Subcutaneous adipose tissue (tissue), 4 donors: ENCODE results near the gene GIMAP8. TPM values are rescaled to one million over a fixed set of nuclear protein-coding genes. Genes with fewer than 3 reads are reported as not detected.

Source experiments
- total RNA-seq, 4 donors: library from RNA; depleted of rRNA; stranded (reverse); fragments of >200 nt; gene quantifications; one replicate each; pipeline ENCODE4 v1.1.0, GENCODE V29; 2016
- TF ChIP-seq, protein P1 (sequence below): fragments of 450-650 bp; IDR thresholded peaks from one replicate; pipeline ENCODE4 v1.5.1; 2016; ENCODE audit warnings: low read depth, mild to moderate bottlenecking, control low read depth, antibody characterized with exemption, moderate library complexity

The GIMAP8 gene
- total RNA-seq, 4 donors from 2014 or later = 9.9 to 29.0 (median 15.0) TPM

DNA sequence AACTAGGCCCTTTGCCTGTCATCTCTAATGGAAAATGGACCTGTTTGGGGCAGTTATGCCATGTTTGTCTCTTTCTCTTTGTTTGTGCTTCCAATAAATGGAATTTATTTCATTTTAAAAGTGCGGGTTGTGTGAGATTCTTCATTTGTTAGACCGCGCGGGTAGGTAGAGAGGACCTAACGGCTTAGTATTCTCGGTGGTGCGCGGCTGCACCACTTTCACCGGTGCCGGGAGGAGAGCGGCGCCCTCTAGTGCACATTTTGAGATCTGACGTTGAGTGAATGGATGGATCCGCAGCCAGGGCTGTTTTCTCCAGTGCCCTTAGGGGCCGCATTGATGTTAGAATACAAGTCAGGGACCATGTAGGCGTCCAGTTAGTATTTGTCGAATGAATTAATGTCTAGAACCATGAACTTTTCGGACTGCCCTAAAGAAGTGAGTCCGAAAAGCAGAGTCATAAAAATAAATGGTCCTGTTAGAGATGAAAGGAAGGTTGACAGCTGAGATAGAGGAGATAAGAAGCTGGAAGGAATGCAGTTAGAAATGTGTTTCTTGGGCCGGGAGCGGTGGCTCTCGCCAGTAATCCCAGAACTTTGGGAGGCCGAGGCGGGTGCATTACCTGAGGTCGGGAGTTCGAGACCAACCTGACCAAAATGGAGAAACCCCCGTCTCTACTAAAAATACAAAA, 29.3 kb upstream of the GIMAP8 start:
- TF ChIP-seq, protein P1, sequence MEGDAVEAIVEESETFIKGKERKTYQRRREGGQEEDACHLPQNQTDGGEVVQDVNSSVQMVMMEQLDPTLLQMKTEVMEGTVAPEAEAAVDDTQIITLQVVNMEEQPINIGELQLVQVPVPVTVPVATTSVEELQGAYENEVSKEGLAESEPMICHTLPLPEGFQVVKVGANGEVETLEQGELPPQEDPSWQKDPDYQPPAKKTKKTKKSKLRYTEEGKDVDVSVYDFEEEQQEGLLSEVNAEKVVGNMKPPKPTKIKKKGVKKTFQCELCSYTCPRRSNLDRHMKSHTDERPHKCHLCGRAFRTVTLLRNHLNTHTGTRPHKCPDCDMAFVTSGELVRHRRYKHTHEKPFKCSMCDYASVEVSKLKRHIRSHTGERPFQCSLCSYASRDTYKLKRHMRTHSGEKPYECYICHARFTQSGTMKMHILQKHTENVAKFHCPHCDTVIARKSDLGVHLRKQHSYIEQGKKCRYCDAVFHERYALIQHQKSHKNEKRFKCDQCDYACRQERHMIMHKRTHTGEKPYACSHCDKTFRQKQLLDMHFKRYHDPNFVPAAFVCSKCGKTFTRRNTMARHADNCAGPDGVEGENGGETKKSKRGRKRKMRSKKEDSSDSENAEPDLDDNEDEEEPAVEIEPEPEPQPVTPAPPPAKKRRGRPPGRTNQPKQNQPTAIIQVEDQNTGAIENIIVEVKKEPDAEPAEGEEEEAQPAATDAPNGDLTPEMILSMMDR = no peak

DNA sequence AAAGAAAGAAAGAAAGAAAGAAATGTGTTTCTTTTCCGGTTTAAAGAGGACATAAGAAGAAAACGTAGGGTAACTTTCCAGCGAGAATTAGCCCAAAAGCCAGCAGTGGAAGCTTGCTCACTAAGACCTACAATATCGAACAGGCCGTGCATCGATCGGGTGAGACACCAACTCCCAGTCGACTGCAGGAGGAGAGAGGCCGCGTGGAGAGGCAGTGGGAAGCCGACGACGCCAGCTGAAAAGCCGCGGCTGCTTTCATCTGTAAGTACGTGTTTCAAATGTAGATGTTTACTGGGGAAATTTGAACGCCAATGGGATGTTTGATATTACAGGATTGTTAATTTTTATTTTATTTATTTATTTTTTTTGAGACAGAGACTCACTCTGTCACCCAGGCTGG, 28.6 kb upstream of the GIMAP8 start:
- TF ChIP-seq, protein P1 = no peak

DNA sequence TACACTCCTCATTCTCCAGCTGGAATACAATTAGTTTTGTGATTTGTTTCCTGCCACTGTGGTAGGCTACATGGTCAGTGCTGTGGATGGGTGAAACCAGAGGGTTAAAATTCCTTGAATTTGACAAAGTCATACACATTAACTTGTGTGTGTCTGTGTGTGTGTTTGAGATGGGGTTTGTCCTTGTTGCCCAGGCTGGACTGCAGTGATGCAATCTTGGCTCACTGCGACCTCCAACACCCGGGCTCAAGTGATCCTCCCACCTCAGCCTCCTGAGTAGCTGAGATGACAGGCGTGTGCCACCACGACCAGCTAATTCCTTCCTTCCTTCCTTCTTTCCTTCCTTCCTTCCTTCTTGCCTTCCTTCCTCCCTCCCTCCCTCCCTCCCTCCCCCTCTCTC, 24.8 kb upstream of the GIMAP8 start:
- TF ChIP-seq, protein P1 = no peak

DNA sequence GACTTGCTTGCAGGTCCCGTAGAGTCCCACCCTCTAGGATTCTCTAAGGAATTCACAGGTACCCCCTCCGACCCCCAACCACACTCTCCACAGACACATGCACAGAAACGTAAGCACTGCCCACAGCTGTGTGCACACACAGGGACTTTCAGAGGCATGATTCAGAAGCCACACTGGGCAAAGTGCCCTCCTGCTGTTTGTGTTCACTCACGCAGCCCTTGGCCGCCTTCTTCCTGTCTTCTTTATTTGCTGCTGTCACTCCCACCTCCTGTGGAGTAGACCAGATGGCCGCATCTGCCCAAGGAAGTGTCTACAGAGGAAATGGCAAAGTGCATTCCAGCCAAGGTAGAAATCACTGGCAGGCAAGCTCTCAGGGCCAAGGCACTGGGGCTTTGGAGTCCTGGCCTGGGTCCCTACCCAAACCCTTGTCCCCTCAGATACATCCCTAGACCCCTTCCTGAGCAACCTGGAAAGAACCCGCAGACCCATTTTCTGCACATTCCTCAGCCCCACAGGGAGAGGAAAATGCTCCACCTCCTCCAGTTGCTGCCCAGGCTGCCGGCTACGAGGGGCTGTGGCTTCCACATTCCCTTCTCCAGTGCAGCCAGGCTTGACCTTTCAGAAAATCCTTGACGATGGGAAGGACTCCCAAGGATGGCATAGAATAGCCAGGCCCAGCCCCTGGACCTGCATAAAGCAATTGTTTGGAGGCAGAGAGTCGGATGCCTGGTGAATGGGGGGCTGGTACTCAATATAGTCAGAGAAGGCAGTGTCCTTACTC, 21.6 kb upstream of the GIMAP8 start:
- TF ChIP-seq, protein P1 = no peak

DNA sequence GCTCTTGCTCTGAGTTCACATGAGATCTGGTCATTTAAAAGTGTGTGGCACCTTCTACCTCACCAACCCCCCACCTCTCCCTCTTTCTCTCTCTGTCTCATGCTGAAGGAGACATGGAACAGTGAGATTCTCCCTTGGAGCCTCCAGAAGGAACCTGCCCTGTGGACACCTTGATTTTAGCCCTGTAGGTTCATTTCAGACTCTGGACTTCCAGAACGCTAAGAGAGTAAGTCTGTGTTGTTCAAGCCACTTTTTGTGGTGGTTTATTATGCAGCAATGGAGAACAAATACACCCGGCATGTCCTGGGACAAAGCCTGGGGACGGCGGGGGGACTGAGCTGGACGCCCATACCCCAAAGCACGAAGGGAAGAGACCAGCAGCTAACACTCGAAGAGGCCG, 20.7 kb upstream of the GIMAP8 start:
- TF ChIP-seq, protein P1 = no peak

DNA sequence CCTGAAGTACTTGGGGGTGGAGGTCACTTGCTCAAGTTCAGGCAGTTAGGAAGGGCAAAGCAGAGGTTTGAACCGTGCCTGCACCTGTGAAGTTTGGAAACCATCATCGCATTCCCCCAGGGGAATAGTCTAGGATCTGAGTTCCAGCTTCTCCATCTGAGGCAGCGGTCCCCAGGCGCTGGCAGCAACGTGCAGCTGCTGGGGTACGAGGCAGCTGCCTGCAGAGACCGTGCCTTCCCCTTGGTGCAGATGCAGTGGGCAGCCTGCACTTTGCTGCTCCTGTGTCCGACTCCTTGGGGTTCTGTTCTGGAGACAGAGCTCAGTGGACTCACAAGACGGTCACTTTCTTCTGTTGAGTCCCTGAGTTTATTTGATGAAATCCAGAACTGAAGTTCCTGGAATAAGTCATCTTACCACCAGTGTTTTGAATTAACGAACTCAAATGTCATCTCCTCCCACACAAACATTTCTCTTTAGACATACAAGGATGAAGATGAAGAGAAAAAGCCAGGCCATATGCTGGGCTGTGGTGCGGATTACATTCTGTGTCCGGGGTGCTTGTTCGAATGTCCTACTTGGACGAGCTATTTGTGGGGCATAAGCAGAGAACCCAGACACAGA, 19.9 kb upstream of the GIMAP8 start:
- TF ChIP-seq, protein P1 = no peak

DNA sequence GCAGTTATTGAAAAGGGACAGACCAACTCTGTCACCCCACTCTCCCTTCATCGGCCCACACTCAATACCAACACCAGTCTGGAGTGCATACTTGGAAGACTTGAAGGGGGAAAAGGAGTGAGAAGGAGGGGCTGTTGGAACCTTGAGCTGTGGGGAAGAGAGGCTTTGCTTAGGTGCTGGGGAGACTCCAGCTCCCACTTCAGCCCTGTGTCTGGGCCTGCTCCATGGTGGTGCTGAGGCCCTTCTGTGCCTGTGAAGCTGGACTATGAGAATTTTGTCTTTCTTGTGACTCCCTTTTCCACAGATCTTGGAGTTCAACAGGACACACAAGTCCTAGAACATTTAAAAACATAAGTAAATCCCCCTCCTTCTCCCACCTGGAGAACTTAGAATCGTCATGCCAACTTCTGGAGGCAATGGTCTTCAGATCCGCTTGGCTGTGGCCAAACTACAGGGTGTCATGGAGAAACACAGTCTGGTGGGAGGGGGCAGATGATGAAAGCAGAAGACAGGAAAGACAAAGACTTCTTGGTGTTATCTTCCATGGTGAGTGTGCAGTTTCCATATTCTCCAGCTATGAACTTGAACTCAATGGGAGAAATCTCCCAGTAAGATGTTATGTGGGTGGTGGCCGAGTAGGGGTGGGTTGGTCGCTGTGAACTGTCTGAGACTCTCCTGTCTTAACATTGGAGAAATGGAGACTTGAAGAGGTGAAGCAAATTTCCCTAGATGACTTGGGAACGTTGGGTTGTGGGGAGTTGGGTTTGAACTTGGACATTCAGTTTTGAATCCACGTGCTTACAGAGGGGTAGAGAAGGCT, 18.4 kb upstream of the GIMAP8 start:
- TF ChIP-seq, protein P1 = no peak
